Uterus (tissue), 4 donors: ENCODE results near the gene SPRN. TPM values are rescaled to one million over a fixed set of nuclear protein-coding genes. Genes with fewer than 3 reads are reported as not detected.

ENCODE experiments used
- DNase-seq, 2 donors: peaks; one replicate each; pipeline ENCODE4 v3.0.0-alpha.2; 2019 to 2020
- H3K27ac ChIP-seq, 2 donors: fragments of 200-600 bp; sonication (generic); 1 replicate in 1 of 2; 2 replicates in 1 of 2; pipeline ENCODE4 v1.5.1; 2016 to 2018
- H3K27me3 ChIP-seq, 2 donors: fragments of 200-600 bp; sonication (generic); one replicate each; pipeline ENCODE4 v1.5.1; 2018 to 2019; ENCODE audit warnings: control low read depth in 1 of 2
- H3K36me3 ChIP-seq, 2 donors: fragments of 200-600 bp; sonication (generic); one replicate each; pipeline ENCODE4 v1.5.1; 2019; ENCODE audit warnings: control low read depth in 1 of 2
- H3K4me1 ChIP-seq, 2 donors: fragments of 200-600 bp; sonication (generic); one replicate each; pipeline ENCODE4 v1.5.1; 2018 to 2019; ENCODE audit warnings: control low read depth in 1 of 2
- H3K4me3 ChIP-seq, 2 donors: fragments of 200-600 bp; sonication (generic); 1 replicate in 1 of 2; 2 replicates in 1 of 2; pipeline ENCODE4 v1.5.1; 2018 to 2019; ENCODE audit warnings: mild to moderate bottlenecking in 1 of 2
- H3K9me3 ChIP-seq, 2 donors: fragments of 200-600 bp; sonication (generic); one replicate each; pipeline ENCODE4 v1.5.1; 2019; ENCODE audit warnings: control low read depth in 1 of 2
- POLR2A ChIP-seq, 2 donors: fragments of 450-650 bp; IDR thresholded peaks; one replicate each; pipeline ENCODE4 v1.6.1; 2016; ENCODE audit warnings: antibody characterized with exemption in 2 of 2, mild to moderate bottlenecking in 1 of 2, moderate library complexity in 1 of 2
- intact Hi-C: fragments of 100-400 bp; cut with DNase I; formaldehyde crosslinking; loops from one replicate; pipeline ENCODE4 v1.15.1; 2023; ENCODE audit warnings: low total_unique reads
- total RNA-seq, 4 donors: library from RNA; depleted of rRNA in 3 of 4; stranded (reverse); fragments of >200 nt in 3 of 4; gene quantifications; one replicate each; pipeline versions ENCODE4 v1.1.0 to v1.2.4, GENCODE V29; 2014 to 2023
- TF ChIP-seq, protein P1 (sequence below), 4 experiments: fragments of 200-600 bp in 2 of 4; fragments of 450-650 bp in 2 of 4; sonication (generic) in 2 of 4; IDR thresholded peaks; one replicate each; pipeline ENCODE4 v1.5.1; 2016 to 2019; ENCODE audit warnings: antibody characterized with exemption in 4 of 4, mild to moderate bottlenecking in 2 of 4, moderate library complexity in 1 of 4
- donor health status: DM: yes; HTN: yes; CAD: no.

Gene SPRN
- total RNA-seq, 4 donors from 2014 or later = 0.62 TPM; not detected in 3

DNA sequence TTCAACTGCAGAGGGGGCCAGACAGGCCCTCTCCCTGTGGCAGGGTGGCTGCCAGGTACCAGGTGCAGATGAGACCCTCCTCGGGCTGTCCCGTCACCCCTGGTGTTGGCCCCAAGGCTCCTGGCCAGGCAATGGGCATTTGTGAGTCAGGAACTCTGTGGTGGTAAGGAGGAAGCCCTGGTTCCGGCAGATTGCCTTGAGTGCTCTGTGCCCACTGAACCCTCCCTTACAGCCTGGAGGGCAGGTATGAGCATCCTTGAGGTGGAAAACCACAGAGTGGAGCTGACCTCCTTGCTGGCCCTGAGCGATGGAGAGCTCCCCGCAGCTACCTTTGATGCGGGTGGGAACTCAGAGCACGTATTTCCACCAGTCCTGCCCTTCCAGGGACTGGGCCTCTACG lies 43.4 kb downstream of the SPRN start:
- intact Hi-C loops = no loop called here
- Histone ChIP-seq H3K4me1 (peaks cover 0 to 4% of the 10 kb centered on the region in 2 donors), H3K27ac (no peak overlapping the region), H3K27me3 (no peaks in the 10 kb centered on the region), H3K4me3 (no peak overlapping the region), H3K36me3 (no peaks in the 10 kb centered on the region), H3K9me3 (no peaks in the 10 kb centered on the region)
- no peak for DNase-seq
- TF ChIP-seq, protein P1, sequence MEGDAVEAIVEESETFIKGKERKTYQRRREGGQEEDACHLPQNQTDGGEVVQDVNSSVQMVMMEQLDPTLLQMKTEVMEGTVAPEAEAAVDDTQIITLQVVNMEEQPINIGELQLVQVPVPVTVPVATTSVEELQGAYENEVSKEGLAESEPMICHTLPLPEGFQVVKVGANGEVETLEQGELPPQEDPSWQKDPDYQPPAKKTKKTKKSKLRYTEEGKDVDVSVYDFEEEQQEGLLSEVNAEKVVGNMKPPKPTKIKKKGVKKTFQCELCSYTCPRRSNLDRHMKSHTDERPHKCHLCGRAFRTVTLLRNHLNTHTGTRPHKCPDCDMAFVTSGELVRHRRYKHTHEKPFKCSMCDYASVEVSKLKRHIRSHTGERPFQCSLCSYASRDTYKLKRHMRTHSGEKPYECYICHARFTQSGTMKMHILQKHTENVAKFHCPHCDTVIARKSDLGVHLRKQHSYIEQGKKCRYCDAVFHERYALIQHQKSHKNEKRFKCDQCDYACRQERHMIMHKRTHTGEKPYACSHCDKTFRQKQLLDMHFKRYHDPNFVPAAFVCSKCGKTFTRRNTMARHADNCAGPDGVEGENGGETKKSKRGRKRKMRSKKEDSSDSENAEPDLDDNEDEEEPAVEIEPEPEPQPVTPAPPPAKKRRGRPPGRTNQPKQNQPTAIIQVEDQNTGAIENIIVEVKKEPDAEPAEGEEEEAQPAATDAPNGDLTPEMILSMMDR (IDR thresholded peaks at IDR 0.05) = no peak
- no peak for TF ChIP-seq POLR2A (IDR thresholded peaks at IDR 0.05)

DNA sequence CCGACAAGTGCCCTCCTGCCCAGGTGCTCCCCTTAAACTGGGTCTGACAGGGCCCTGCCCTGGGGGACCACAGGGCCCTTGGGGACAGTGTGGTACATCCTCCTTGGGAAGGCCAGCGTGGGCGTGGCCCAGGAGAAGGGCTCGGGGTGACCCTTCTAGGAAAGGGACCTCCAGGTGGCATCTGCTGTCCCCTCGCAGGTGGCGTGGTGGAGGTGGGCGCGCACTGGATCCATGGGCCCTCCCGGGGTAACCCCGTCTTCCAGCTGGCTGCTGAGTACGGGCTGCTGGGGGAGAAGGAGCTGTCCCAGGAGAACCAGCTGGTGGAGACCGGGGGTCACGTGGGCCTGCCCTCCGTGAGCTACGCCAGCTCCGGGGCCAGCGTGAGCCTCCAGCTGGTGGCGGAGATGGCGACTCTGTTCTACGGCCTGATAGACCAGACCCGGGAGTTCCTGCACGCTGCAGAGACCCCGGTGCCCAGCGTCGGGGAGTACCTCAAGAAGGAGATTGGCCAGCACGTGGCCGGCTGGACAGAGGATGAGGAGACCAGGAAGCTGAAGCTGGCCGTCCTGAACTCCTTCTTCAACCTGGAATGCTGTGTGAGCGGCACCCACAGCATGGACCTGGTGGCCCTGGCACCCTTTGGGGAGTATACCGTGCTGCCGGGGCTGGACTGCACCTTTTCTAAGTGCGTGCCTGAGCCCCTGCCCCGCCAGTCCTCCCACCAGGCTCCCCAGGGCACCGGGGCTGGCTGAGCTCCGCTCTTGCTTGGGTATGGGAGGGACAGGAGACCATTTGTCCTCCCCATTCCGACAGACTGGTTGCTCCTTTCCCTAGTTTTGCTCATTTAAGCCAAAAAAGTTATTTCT lies 44.4 kb downstream of the SPRN start:
- Histone ChIP-seq H3K4me1 (peaks cover 0 to 4% of the 10 kb centered on the region in 2 donors), H3K27ac (peak overlapping the region; percentile 44 to 79)
- intact Hi-C loops = no loop called here

DNA sequence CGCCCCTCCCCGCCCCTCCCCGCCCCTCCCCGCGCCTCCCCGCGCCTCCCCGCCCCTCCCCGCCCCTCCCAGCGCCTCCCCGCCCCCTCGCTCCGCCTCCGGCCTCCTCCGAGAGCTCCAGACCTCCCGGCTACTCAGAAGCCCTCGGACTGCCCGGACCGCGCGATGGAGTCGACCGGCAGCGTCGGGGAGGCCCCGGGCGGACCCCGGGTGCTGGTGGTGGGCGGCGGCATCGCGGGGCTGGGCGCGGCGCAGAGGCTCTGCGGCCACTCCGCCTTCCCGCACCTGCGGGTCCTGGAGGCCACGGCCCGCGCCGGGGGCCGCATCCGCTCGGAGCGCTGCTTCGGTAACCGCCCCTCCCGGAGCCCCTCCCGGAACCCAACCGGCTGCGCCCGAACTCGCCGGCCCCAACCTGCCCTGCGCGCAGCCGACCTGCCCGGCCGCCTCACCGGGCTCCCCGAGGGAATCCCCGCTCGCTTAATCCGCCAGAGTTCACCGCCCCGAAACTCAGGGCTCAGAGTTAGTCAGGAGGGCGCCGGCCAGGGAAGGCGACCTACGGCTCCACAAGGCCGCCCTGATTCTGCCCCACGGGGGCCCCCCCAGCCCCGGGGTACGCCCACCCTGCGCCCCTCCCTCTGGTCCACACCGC lies 45.1 kb downstream of the SPRN start, which contains the start of gene PAOX:
TSS of gene PAOX (plus strand) at position 111 of the 649 bp plus-strand sequence. CDS start at position 166, 55 bp downstream.
- DNase-seq = peak; percentile 73 to 79
- H3K27me3 ChIP-seq = no peaks in the 10 kb centered on the region
- no peaks in the 10 kb centered on the region for H3K9me3 ChIP-seq
- intact Hi-C loops = no loop called here
- H3K36me3 ChIP-seq = no peaks in the 10 kb centered on the region
- H3K4me3 ChIP-seq = peak within 1 kb of the TSS; percentile 82 to 90
- peak in 1 of 2 donors; percentile 48 for TF ChIP-seq POLR2A (IDR thresholded peaks at IDR 0.05)
- TF ChIP-seq, protein P1 (IDR thresholded peaks at IDR 0.05) = no peak
- H3K4me1 ChIP-seq = peaks cover 0 to 4% of the 10 kb centered on the region in 2 donors
- peak within 1 kb of the TSS; percentile 76 to 89 for H3K27ac ChIP-seq

More for the DNA sequence above, 44.4 kb downstream of the SPRN start:
- H3K27me3 ChIP-seq = no peaks in the 10 kb centered on the region
- H3K9me3 ChIP-seq = no peaks in the 10 kb centered on the region
- no peaks in the 10 kb centered on the region for H3K36me3 ChIP-seq
- TF ChIP-seq, protein P1 (IDR thresholded peaks at IDR 0.05) = no peak
- TF ChIP-seq POLR2A (IDR thresholded peaks at IDR 0.05) = no peak
- H3K4me3 ChIP-seq = peak overlapping the region; percentile 39 to 60
- peak; percentile 31 to 35 for DNase-seq

- DNase-seq = peak; percentile 52 to 69
- no peak for TF ChIP-seq POLR2A (IDR thresholded peaks at IDR 0.05)
- TF ChIP-seq, protein P1 (IDR thresholded peaks at IDR 0.05) = no peak
- H3K27me3 ChIP-seq = no peaks in the 10 kb centered on the region
- no peaks in the 10 kb centered on the region for H3K36me3 ChIP-seq
- H3K9me3 ChIP-seq = no peaks in the 10 kb centered on the region
- peak overlapping the region; percentile 82 to 90 for H3K4me3 ChIP-seq
- H3K27ac ChIP-seq = peak overlapping the region; percentile 76 to 89
- intact Hi-C loops = no loop called here
- H3K4me1 ChIP-seq = peaks cover 0 to 4% of the 10 kb centered on the region in 2 donors
Measured at GRCh38 chr10:133378251-133379096, 46.0 kb downstream of the SPRN start.
